ENCODE measurements around the gene ARHGEF2.
"Not testable (repeated sequence)": the region's sequence is repeated elsewhere in the genome, so short reads cannot be mapped to it uniquely, and the experiment has no call there.

ARHGEF2 gene

GRCh38 chr1:155990005-155990739, 11.8 kb upstream of the ARHGEF2 start:
- DNase-seq (ENCODE audit: low read depth in 2 of 2) = no peak

- DNase-seq (ENCODE audit: low read depth in 2 of 2) = peak; percentile 63 to 73
Measured at GRCh38 chr1:155989242-155990004, 11.1 kb upstream of the ARHGEF2 start.

GRCh38 chr1:155984903-155985645, 6.7 kb upstream of the ARHGEF2 start:
- not testable (repeated sequence) for DNase-seq (ENCODE audit: low read depth in 2 of 2)

DNA sequence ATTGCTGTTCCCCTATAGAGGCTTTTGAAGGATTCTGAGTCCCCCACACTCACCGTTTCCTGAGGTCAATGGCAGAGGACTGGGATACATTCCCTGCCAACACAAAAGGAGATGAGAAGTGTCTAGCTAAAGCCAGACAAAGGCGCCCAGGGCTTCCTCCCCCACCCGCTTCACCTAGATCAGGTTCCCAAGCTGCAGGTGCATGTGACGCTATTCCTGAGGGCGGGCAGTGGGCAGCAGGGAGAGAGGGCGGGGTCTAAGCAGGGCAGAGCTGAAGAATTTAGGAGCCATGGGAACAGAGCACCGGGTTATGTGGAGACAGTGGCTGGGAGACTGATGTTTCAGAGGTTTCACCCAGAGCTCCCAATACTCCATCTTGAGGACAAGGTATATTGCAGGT, 6.0 kb upstream of the ARHGEF2 start:
- no peak for DNase-seq (ENCODE audit: low read depth in 2 of 2)

DNA sequence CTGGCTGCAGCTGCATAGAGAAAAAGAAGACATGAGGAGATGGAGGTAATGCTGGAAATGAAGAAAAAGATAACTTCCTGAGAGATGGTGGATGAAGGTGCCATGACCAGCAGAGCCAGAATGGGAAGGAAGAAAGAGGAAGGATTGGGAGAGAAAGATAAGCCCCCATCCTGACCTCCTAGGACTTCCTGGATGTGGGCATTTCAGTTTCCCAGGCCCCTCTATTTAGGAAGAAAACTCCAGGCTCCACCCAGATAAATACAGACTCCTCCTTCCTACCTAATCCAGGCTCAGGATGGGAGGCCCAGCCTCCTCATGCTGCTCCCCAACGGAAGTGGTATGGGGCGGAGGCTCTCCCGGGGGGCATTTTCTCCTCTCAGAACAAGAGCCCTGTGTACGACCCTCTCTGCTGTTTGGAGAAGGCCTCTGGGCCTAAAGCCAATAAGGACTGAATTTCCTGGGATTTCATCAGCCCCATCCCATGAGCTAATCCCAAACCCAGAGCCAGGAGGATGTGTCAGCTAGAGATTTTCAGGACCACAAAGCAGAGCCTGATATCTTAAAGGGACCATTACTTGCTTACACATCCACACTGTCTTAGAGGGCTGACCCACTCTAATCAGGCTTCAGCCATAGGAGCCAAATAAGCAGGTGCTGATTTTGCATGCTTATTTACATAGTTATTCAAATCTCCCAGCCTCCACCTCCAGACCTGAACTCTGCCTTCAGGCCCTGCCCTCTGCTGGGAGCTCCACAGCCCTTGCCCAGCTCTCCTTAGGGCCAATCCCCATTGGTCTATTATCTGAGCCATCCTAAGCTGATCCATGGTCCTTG, 5.1 kb upstream of the ARHGEF2 start:
- no peak for DNase-seq (ENCODE audit: low read depth in 2 of 2)

DNA sequence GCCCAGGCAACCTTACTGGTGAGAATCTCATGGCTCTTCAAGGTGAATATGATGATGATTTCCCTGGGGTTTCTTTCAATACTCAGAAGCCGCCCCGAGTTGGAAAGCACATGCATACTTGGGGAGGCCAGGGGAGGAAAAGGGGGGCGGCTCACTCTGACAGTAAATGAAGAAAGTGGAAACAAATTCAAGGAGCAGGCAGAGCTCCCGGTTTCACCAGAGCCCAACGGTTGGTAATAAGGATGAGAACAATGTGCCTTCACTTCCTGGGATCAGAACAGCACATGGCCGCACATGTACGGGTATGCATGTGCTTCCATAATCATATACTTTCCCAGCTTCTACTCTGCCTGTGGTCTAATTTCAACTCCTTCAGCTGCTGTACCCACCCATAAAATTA, 3.8 kb upstream of the ARHGEF2 start:
- no peak for DNase-seq (ENCODE audit: low read depth in 2 of 2)

- DNase-seq (ENCODE audit: low read depth in 2 of 2) = no peak
Measured at GRCh38 chr1:155981266-155982088, 3.1 kb upstream of the ARHGEF2 start.

- DNase-seq (ENCODE audit: low read depth in 2 of 2) = no peak
Measured at GRCh38 chr1:155979597-155980343, 1.4 kb upstream of the ARHGEF2 start.

DNA sequence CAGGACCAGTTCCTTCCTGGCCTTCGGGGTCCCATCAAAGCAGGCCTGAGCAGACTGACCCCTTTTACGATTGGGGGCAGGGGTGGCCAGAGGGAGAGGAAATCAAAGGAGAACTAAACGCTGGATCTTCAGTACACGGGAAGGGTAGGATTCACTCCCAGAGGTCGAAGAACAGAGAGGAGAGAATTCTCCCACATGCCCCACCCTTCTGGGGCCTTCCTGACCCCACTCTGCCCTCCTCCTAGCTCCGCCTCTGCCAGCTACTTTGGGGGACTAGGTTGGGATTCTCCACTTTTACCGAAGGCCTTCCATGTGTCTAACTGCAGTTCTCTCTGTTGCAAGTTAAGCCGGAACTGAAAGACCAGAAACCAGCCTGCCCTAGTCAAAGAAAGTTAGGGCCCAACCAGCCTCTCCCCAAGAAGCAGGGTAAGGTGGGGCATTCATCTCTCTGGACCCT, 654 bp upstream of the ARHGEF2 start:
- no peak for DNase-seq (ENCODE audit: low read depth in 2 of 2)

DNA sequence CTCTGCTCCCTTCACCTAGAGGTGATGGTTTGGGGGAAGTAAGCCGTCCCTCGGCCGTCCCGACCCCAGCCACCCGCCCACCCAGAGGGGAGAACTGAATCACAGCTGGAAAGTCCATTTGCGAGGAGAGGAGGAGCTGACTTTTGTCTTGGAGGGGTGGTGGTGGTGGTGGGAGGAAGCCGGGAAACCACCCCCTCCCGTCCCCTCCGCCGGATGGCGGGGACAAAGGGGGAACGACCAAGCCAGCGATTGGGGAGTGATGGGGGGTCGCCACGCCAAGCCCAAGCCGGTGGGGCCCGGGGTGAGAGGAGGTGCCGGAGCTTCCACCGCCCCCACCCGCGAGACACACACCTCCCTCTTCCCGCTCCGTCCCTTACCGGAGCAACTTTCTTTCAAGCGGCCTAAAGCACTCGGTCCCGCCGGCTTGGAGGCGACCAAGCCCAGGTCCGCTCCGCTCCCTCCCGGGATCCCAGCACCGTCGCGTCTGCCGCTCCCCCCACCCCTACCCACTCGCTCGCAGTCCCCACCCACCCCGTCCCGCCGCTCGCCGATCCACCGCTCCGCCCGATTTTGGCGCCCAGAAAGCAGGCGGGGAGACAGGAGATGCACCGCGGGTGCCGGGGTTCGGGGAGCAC, 540 bp downstream of the ARHGEF2 start:
- peak; percentile 56 to 73 for DNase-seq (ENCODE audit: low read depth in 2 of 2)

GRCh38 chr1:155976913-155977689, 1.2 kb downstream of the ARHGEF2 start:
- no peak for DNase-seq (ENCODE audit: low read depth in 2 of 2)

DNA sequence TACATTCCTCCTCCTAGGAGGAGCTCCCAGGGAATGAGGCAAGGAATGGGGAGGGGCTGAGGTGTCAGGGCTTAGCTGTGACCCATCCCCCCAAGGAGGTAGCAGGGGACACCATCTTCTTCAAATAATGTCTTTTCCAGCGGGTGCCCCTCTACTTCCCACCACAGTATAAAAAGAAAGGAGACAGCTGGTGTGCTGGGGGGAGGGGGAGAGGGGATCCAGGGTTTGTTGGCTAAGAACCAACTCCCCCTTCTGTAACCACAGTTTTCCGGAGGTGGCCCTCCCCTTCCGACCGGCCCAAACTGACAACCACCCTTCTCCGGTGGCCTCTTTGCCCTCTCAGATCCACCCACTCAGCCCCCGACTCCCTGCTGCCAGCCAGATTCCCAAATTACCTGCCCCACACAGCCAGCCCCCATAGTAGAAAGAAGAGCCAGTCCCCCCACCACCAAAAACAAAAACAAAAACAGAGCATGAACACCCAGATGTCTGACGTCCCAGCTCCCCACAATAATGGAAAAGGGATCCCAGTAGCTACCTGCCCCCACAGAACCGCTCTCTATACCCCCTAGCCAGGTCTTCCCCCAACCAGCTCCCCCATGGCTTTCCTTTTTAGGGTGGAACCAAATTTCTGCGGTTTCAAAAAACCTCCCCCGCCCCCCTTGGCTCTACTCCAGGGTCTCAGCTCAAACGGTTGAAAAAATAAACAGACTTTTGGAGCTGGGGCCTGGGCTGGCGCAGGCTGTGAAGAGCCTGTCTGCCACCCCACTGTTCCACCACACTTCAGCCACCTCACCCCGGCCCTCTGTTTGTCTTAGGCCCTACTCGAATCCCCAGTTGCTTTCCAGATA, 2.1 kb downstream of the ARHGEF2 start:
- peak; percentile 43 to 61 for DNase-seq (ENCODE audit: low read depth in 2 of 2)

DNA sequence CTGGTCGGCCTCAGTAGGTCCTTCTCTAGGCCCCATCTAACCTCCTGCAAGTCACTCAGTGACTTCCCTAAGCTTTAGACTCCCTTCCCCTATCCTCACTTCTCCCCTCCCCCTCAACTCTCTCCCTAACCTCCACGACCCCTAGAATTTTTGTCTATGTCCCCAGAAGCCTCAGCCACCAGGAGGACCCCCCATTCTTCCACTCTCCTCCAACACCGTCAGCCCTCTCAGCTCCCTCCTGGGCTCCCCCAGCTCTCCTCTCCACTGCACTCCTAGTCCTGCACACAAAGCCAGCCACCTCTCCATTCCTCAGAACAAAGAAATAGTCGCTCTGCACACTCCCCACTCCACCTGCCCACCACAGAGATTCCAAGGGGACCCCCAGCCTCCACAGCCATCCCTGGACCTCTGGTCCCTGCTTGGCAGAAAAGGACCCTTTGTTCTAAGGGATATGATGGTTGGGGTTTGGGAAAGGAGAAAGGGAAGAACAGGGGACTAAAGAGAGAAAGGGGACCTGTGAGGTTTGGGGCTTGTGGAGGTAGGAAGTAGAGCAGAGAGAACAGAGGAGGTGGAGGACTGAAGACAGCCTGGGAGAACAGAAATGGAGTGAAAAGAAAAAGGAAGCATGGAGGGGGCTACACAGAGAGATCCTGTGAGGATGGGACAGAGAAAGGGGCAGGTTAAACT, 2.8 kb downstream of the ARHGEF2 start:
- no peak for DNase-seq (ENCODE audit: low read depth in 2 of 2)

- DNase-seq (ENCODE audit: low read depth in 2 of 2) = no peak
Measured at GRCh38 chr1:155974208-155975115, 3.9 kb downstream of the ARHGEF2 start.

GRCh38 chr1:155973723-155974122, 4.6 kb downstream of the ARHGEF2 start:
- DNase-seq (ENCODE audit: low read depth in 2 of 2) = no peak

All from stimulated activated CD4-positive, alpha-beta T cell treated with anti-CD3 and anti-CD28 coated beads, Interleukin-1b, Interleukin-23, amount 100 ng/mL, for 4 hours (primary cell).